ENCODE measurements around the gene SPATA21.

The SPATA21 gene

GRCh38 chr1:16394977-16395376 is 42.2 kb downstream of the SPATA21 start:
- H3K9ac ChIP-seq (ENCODE audit: insufficient read length), result no peak overlapping the region
- H3K4me3 ChIP-seq, result no peak overlapping the region
- H3K36me3 ChIP-seq (ENCODE audit: insufficient read depth, low read length), result peaks cover 49% of the 10 kb centered on the region
- no peak for DNase-seq (ENCODE audit: low read depth, low spot score)
- no peaks in the 10 kb centered on the region for H3K9me3 ChIP-seq (ENCODE audit: low read depth, low read length)
- H3K27ac ChIP-seq, result no peak overlapping the region
- no peak for TF ChIP-seq FOXP2 (optimal IDR thresholded peaks at IDR 0.05; ENCODE audit: control extremely low read depth, extremely low read length, insufficient read depth)
- TF ChIP-seq POLR2AphosphoS5 (IDR thresholded peaks at IDR 0.05; ENCODE audit: borderline replicate concordance, low read depth, low read length), result no peak
- no peak for TF ChIP-seq EZH2 (IDR thresholded peaks at IDR 0.05)

- Histone ChIP-seq H3K36me3 (ENCODE audit: insufficient read depth, low read length) (peaks cover 49% of the 10 kb centered on the region), H3K27ac (no peak overlapping the region)
- DNase-seq (ENCODE audit: low read depth, low spot score), result no peak
These were observed 43.4 kb downstream of the SPATA21 start for GRCh38 chr1:16393570-16394521.

GRCh38 chr1:16392740-16393569 is 44.3 kb downstream of the SPATA21 start:
- no peak overlapping the region for H3K4me3 ChIP-seq
- TF ChIP-seq FOXP2 (optimal IDR thresholded peaks at IDR 0.05; ENCODE audit: control extremely low read depth, extremely low read length, insufficient read depth), result no peak
- TF ChIP-seq EZH2 (IDR thresholded peaks at IDR 0.05), result no peak
- no peak overlapping the region for H3K27ac ChIP-seq
- H3K9me3 ChIP-seq (ENCODE audit: low read depth, low read length), result no peaks in the 10 kb centered on the region
- H3K9ac ChIP-seq (ENCODE audit: insufficient read length), result no peak overlapping the region
- peaks cover 49% of the 10 kb centered on the region for H3K36me3 ChIP-seq (ENCODE audit: insufficient read depth, low read length)
- DNase-seq (ENCODE audit: low read depth, low spot score), result no peak

More at GRCh38 chr1:16393570-16394521, 43.4 kb downstream of the SPATA21 start:
- Histone ChIP-seq H3K9me3 (ENCODE audit: low read depth, low read length) (no peaks in the 10 kb centered on the region), H3K9ac (ENCODE audit: insufficient read length) (no peak overlapping the region), H3K4me3 (no peak overlapping the region)
- TF ChIP-seq POLR2AphosphoS5 (IDR thresholded peaks at IDR 0.05; ENCODE audit: borderline replicate concordance, low read depth, low read length), result no peak
- TF ChIP-seq EZH2 (IDR thresholded peaks at IDR 0.05), result no peak
- TF ChIP-seq FOXP2 (optimal IDR thresholded peaks at IDR 0.05; ENCODE audit: control extremely low read depth, extremely low read length, insufficient read depth), result no peak

DNA sequence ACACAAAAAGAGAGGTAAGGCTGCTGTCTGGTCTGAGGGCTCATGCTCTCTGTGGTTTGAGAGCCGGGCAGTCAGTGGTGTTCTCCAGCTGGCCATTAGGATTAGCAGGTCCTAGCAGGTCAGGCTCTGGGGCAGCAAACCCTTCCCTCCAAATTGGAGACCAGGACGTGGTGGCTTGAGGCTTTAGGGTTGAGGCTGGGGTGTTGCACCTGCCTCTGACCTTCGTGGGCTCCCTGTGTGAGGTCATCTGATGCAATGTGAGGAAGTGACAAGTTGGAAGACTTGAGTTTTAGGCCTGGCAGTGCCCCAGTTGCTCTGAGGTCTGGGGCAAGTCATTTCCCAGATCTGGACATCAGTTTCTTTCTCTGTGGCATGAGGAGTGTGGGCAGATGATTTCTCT is 45.8 kb downstream of the SPATA21 start:
- TF ChIP-seq FOXP2 (optimal IDR thresholded peaks at IDR 0.05; ENCODE audit: control extremely low read depth, extremely low read length, insufficient read depth), result no peak
- no peak for TF ChIP-seq POLR2AphosphoS5 (IDR thresholded peaks at IDR 0.05; ENCODE audit: borderline replicate concordance, low read depth, low read length)
- no peak for TF ChIP-seq EZH2 (IDR thresholded peaks at IDR 0.05)
- H3K9ac ChIP-seq (ENCODE audit: insufficient read length), result no peak overlapping the region
- H3K36me3 ChIP-seq (ENCODE audit: insufficient read depth, low read length), result peaks cover 43% of the 10 kb centered on the region

DNA sequence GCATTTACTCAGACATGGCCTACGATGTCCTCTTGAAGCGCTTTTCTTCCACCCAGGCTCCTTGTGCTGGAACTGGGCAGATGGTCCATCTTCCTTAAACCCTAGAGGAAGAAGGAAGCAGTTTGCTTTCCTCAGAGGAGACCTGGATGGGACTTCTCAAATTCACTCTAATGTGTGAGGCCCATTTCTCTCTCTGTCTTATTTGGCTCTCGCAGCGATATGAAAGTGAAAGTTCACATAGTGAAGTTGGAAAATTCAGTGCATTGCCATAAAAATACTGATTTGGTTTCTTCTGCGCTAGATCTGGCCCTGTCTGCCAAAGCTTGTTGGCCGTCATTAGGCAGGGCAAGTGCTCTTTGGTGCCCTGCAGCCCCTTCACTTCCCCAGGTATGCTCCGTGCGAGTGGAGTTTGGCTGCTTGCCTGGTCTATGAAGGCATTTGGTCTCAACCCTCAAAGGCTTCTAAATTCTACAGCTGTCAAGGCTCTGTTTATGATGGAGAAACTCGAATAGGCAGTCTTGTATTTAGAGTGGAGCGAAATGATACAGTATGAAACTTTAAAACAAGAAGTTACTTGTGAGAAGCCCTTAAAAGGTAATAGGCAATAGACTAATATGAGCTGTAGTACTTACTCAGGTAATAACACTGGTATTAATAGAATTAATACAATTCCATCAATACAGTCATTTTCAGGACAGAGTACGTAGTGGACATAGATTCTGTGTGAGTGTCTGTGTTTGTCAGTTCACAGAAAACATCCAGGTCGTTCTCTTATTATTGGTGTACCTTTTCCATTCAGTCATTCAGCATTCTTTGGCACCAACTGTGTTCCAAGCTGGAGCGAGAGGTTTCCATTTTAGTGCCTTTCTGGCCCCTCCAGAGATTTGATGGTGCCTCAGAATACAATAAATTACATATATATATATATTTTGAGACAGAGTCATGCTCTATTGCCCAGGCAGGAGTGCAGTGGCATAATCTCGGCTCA is 49.7 kb downstream of the SPATA21 start:
- Histone ChIP-seq H3K9ac (ENCODE audit: insufficient read length) (no peak overlapping the region), H3K9me3 (ENCODE audit: low read depth, low read length) (no peaks in the 10 kb centered on the region), H3K36me3 (ENCODE audit: insufficient read depth, low read length) (peaks cover 12% of the 10 kb centered on the region; the same call in 1 of the 2 replicates), H3K27ac (no peak overlapping the region), H3K4me3 (no peak overlapping the region)
- no peak for DNase-seq (ENCODE audit: low read depth, low spot score)
- no peak for TF ChIP-seq FOXP2 (optimal IDR thresholded peaks at IDR 0.05; ENCODE audit: control extremely low read depth, extremely low read length, insufficient read depth)
- no peak for TF ChIP-seq POLR2AphosphoS5 (IDR thresholded peaks at IDR 0.05; ENCODE audit: borderline replicate concordance, low read depth, low read length)
- no peak for TF ChIP-seq EZH2 (IDR thresholded peaks at IDR 0.05)

More for the DNA sequence above, 45.8 kb downstream of the SPATA21 start:
- DNase-seq (ENCODE audit: low read depth, low spot score), result no peak
- Histone ChIP-seq H3K9me3 (ENCODE audit: low read depth, low read length) (no peaks in the 10 kb centered on the region), H3K27ac (no peak overlapping the region), H3K4me3 (no peak overlapping the region)

DNA sequence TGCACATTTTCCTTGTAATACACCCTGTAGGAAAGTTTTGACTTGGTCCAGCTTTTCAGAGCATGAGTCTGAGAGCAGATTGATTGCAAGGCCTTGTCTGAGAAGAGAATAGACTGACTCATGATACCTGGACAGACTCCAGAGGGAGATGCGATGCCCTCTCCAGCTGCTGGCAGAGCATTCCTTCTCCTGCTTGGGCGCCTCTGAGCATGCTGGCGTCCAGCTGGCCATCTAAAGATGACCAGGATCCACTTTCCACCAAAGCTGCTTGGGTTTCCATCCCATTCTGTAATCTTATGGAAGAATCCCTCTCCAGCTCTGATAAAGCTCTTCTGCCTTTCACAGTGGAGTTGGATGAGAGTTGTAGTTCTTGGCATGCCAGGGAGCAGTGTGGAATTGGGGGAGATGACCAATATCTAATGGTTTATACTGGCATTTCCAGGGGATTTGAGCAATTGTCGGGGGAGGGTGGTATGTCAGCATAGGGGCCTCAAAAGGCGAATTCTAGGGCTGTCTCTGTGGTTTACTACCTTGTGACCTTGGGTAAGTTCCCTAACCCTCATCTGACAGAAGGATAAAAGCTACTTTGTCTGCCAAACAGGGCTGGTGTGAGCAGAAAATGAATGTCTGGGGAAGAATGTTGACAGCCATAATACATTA is 50.6 kb downstream of the SPATA21 start:
- Histone ChIP-seq H3K9me3 (ENCODE audit: low read depth, low read length) (no peaks in the 10 kb centered on the region), H3K9ac (ENCODE audit: insufficient read length) (no peak overlapping the region), H3K4me3 (no peak overlapping the region), H3K36me3 (ENCODE audit: insufficient read depth, low read length) (peaks cover 12% of the 10 kb centered on the region; the same call in 1 of the 2 replicates), H3K27ac (no peak overlapping the region)
- no peak for DNase-seq (ENCODE audit: low read depth, low spot score)
- no peak for TF ChIP-seq POLR2AphosphoS5 (IDR thresholded peaks at IDR 0.05; ENCODE audit: borderline replicate concordance, low read depth, low read length)
- no peak for TF ChIP-seq FOXP2 (optimal IDR thresholded peaks at IDR 0.05; ENCODE audit: control extremely low read depth, extremely low read length, insufficient read depth)
- no peak for TF ChIP-seq EZH2 (IDR thresholded peaks at IDR 0.05)
